ENCODE results near the gene LMOD3.
A peak's percentile ranks its signal among the peaks of the same experiment; 100 is the strongest.

The LMOD3 gene

DNA sequence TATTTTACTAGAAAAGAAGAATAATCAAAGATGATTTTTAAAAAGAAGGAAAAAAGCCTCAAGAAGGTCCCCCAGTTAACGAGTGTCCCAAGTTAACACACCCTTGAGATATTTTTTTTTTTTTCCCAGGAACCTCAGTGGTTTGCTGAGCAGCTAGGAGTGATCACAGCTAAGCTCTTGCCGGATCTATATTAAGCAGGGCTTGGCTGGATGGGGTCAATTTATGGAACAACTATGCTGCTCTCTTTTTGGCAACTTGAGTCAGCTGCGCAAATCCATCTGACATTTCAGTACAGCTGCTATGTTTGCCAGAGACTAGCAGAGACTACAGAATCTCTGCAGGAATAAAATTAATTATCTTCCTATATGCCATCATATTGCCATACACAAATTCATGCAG lies at the start of gene LMOD3:
LMOD3 (minus strand) TSS at position 193 of the 400 bp plus-strand sequence. CDS start 209 bp downstream, outside the sequence.
- no peak for DNase-seq

GRCh38 chr3:69172058-69172457 lies 49.7 kb upstream of the LMOD3 start:
- DNase-seq = no peak

- DNase-seq = no peak
These were observed 44.1 kb upstream of the LMOD3 start for GRCh38 chr3:69166446-69166845.

- no peak for DNase-seq
These were observed 43.3 kb upstream of the LMOD3 start for GRCh38 chr3:69165744-69166143.

DNA sequence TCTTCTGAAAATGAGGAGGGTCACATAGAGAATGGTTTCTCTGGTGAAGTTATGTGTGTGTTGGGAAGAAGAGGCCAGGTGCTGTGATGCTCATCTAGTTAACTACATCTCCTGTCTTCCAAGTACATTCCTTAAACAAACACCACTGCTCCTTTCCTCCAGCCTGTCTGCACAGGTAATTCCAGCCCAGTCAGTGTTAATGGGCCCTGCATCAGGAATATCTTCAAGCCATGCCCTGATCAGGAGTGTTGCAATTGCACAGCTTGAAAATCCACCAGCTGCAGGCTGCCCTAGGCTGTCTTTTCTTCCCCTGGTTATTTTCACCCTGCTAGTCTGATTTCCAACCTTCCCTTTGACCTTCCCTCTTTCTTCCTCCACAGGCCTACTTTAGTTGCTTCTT lies 41.9 kb upstream of the LMOD3 start:
- no peak for DNase-seq

DNA sequence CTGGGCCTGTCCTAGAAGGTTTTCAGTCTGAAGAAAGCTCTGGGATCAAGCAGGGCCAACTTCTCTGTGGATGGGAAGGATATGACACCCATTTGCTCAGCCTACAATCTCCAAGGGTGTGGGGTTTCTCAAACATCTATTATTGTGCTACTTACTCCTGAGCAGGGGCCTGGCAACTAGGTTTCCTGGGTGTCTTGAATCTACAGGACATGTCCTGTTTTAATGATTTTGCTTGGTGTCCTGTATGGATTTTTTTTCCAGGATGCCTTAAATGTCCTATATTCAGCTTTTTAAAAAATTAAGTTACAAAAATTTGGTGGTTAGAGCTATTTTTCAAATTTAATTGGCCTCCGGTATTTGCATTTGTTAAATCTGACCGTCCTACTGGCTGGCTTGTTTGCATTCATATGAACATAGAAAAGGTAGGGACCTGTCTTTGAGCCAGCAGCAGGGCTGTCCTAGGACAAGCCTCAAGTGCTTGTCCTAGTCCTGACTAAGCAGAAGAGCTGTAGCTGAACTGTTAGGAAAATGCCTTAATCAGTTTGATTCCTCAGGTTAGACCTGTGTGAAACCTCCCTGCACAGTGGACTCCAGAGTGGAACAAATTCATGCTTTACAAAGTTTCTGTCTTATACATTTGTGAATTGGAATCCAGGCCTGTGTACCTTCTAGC lies 40.0 kb upstream of the LMOD3 start:
- DNase-seq = no peak

- peak in 1 of 2 donors; percentile 78 for DNase-seq
These were observed 39.4 kb upstream of the LMOD3 start for GRCh38 chr3:69161587-69162307.

GRCh38 chr3:69160525-69160924 lies 38.1 kb upstream of the LMOD3 start:
- no peak for DNase-seq

DNA sequence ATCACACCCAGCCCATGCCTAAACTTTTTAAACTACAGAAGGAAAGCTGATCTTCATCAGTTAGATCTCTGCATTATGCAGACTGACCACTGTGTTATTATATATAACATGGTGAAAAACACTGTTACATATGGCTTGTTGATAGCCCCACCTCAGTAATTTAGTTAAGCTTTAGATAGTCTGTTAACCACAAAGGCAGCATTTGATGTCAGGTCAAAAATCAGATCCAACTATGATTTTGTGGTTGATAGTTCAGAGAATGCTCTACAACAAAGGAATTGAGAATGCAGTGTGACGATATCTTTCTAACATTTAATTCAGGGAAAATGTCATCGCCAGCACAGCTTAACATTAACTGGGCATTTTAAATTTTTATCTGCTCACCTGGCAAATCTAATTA lies 37.7 kb upstream of the LMOD3 start:
- DNase-seq = no peak

DNA sequence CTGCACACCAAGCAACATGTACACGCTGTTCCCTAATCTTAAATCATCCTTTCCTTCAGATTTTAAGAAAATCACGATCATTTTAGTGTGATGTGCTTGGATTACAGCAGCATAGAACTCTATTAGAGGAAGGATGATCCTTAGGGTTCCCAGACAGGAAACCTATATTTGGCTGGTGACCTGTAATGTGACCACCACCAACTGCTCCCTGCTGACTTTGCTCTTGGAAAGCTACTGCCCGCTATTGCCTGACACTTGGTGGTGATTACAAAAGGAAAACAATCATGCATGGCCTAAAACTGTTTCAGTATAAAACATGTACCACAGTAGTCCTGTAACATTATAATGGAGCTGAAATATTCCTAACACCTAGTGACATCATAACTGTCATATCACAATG lies 27.2 kb upstream of the LMOD3 start:
- no peak for DNase-seq

DNA sequence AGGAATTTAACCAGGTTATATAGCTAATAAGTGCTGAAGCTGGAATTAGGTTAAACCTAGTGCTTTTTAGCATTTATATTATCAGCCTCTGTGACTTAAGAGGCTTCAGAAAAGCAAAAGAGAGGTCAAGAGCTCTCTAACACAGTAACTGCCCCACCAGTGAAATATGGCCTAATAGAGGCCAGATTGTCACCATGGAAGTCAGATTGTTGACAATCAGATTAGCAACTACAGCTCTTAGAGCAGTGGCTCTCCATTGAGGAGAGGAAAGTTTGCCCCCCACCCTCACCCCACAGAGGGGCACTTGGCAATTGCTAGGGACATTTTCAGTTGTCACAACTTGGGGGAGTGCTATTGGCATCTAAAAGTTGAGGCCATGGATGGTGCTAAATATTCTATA lies 23.3 kb upstream of the LMOD3 start:
- no peak for DNase-seq

- peak in 1 of 2 donors; percentile 30 for DNase-seq
These were observed 22.3 kb upstream of the LMOD3 start for GRCh38 chr3:69144631-69145245.

- no peak for DNase-seq
These were observed 21.2 kb upstream of the LMOD3 start for GRCh38 chr3:69143612-69144011.

- DNase-seq = no peak
These were observed 20.5 kb upstream of the LMOD3 start for GRCh38 chr3:69142797-69143454.

DNA sequence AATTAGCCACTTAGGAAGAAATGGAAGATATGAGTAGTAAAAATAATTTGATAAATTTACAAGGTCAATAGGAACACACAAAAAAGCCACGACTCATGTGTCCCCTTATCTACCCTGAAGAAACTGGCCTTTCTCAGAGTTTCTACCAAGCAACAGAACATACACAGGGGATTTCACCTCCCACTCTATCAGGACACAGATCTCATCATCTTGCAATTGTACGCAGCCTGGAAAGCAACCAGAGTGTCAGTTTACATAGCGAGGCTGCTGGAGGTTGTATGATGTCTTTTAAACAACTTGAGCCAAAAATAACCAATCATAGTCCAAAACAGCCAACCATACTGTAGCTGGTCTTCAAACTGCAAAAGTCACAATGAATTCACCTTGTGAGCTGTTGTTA lies 19.7 kb upstream of the LMOD3 start:
- no peak for DNase-seq

GRCh38 chr3:69141313-69141712 lies 18.9 kb upstream of the LMOD3 start:
- no peak for DNase-seq

GRCh38 chr3:69137412-69137811 lies 15.0 kb upstream of the LMOD3 start:
- no peak for DNase-seq

- DNase-seq = no peak
These were observed 14.6 kb upstream of the LMOD3 start for GRCh38 chr3:69137005-69137404.

- DNase-seq = no peak
These were observed 8.3 kb upstream of the LMOD3 start for GRCh38 chr3:69130689-69131088.

- DNase-seq = no peak
These were observed 7.1 kb upstream of the LMOD3 start for GRCh38 chr3:69129531-69129930.

DNA sequence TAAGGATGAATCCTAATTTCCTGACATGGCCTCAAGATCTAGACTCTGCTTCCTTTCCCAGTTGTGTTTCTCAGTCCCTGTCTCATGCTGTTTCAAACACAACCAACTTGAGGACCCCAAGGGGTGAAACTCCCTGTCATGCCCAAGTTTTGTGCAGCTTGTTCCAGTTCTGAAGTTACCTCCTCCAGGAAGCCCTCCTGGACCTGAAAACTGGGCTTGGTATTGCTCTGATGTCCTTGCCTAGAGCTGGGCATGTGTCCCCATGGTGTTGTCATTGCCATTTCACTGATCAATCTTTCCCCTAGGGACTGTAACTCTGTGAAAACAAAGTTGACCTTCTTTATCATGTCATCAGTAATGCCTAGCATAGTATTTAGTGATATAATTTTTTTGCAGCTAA lies 6.1 kb upstream of the LMOD3 start:
- DNase-seq = no peak

GRCh38 chr3:69126999-69127398 lies 4.6 kb upstream of the LMOD3 start:
- DNase-seq = no peak

DNA sequence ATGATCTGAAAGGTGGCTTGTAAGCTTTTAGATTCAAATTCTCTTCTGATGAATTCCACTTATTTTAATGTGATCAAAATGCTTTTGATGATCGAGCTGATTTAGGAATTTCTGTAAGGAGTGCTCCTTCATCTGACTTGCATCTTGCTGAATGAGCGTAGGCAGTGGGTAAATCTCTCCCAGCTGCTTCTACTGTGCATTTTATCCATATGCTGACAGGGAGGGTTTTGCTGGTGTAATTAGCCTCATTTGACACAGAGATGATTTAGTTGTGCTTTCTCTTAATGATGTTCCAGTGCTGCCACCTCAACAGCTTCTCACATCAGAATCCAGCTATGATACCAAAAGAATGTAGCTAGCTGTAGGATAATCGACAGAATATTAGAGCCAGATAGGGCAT lies 3.8 kb upstream of the LMOD3 start:
- DNase-seq = no peak

- no peak for DNase-seq
These were observed 445 bp downstream of the LMOD3 start for GRCh38 chr3:69121950-69122349.

All from bone marrow (tissue), 2 donors.